ENCODE measurements around the gene HOXB1.
"Not testable (repeated sequence)": the region's sequence is repeated elsewhere in the genome, so short reads cannot be mapped to it uniquely, and the experiment has no call there.

The HOXB1 gene

GRCh38 chr17:48510761-48511604, 19.8 kb downstream of the HOXB1 start:
- ChIA-PET POLR2A (ENCODE audit: low non-redundant PET) (no interaction called here), CTCF (no interaction called here)
- TF ChIP-seq, protein P1, sequence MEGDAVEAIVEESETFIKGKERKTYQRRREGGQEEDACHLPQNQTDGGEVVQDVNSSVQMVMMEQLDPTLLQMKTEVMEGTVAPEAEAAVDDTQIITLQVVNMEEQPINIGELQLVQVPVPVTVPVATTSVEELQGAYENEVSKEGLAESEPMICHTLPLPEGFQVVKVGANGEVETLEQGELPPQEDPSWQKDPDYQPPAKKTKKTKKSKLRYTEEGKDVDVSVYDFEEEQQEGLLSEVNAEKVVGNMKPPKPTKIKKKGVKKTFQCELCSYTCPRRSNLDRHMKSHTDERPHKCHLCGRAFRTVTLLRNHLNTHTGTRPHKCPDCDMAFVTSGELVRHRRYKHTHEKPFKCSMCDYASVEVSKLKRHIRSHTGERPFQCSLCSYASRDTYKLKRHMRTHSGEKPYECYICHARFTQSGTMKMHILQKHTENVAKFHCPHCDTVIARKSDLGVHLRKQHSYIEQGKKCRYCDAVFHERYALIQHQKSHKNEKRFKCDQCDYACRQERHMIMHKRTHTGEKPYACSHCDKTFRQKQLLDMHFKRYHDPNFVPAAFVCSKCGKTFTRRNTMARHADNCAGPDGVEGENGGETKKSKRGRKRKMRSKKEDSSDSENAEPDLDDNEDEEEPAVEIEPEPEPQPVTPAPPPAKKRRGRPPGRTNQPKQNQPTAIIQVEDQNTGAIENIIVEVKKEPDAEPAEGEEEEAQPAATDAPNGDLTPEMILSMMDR (conservative IDR thresholded peaks at IDR 0.05; ENCODE audit: low read depth) = no peak
- no peak for DNase-seq (ENCODE audit: low spot score)
- peak overlapping the region; percentile 56; the same call in 1 of the 2 replicates for H3K27ac ChIP-seq

DNA sequence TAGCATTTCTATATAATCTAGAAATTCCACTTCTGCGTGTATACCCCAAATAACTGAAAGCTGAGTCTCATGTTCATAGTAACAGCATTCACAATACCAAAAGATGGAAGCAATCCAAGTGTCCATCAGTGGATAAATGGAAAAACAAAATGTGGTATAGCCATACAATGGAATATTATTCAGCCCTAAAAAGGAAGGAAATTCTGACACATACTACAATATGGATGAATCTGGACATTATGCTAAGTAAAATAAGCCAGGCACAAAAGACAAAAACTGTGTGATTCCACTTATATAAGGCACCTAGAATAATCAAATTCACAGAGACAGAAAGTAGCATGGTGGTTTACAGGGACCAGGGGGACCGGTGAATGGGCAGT, 20.4 kb downstream of the HOXB1 start:
- no peak for DNase-seq (ENCODE audit: low spot score)
- ChIA-PET POLR2A (ENCODE audit: low non-redundant PET) (no interaction called here), CTCF (no interaction called here)
- TF ChIP-seq, protein P1 (conservative IDR thresholded peaks at IDR 0.05; ENCODE audit: low read depth) = no peak
- no peak overlapping the region for H3K27ac ChIP-seq

GRCh38 chr17:48509708-48510107, 21.1 kb downstream of the HOXB1 start:
- DNase-seq (ENCODE audit: low spot score); CTCF ChIA-PET; POLR2A ChIA-PET (ENCODE audit: low non-redundant PET); H3K27ac ChIP-seq: not testable (repeated sequence)

- ChIA-PET POLR2A (ENCODE audit: low non-redundant PET) (no interaction called here), CTCF (interaction anchor here (0.6 to 1.0 kb wide), 2 partner anchors 10 to 41 kb away, joined by 3 to 4 read pairs; no protein-coding TSS in a partner anchor)
- H3K27ac ChIP-seq = no peak overlapping the region
- DNase-seq (ENCODE audit: low spot score) = no peak
- TF ChIP-seq, protein P1 (conservative IDR thresholded peaks at IDR 0.05; ENCODE audit: low read depth) = no peak
Observed at GRCh38 chr17:48506246-48506645, 24.6 kb downstream of the HOXB1 start.

DNA sequence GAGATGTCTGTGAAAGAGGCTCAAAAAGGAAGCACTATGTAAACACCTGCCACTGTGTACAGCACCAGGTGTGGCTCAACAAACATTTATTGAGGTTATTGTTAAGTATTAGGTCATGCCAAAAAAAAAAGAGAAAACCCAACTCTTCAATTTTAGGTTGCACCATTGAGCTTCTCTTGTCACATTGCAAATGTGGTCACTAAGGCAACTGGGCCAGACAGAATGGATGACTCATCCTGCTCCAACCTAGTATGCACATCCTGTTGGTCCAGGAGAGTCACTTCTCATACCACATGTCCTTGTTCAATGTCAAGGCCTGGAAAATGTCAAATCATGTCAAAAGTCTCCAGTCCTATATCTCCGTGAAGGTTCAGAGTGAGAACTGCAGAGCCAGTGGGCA, 25.0 kb downstream of the HOXB1 start:
- ChIA-PET POLR2A (ENCODE audit: low non-redundant PET) (interaction anchor here (0.6 kb wide), 1 partner anchor 31 kb away, joined by 7 read pairs; no protein-coding TSS in a partner anchor), CTCF (interaction anchor here (0.6 to 1.4 kb wide), 4 partner anchors 9 to 127 kb away, joined by 3 to 4 read pairs (median 4); no protein-coding TSS in a partner anchor)
- DNase-seq (ENCODE audit: low spot score) = peak; percentile 41
- H3K27ac ChIP-seq = no peak overlapping the region
- TF ChIP-seq, protein P1 (conservative IDR thresholded peaks at IDR 0.05; ENCODE audit: low read depth) = no peak

DNA sequence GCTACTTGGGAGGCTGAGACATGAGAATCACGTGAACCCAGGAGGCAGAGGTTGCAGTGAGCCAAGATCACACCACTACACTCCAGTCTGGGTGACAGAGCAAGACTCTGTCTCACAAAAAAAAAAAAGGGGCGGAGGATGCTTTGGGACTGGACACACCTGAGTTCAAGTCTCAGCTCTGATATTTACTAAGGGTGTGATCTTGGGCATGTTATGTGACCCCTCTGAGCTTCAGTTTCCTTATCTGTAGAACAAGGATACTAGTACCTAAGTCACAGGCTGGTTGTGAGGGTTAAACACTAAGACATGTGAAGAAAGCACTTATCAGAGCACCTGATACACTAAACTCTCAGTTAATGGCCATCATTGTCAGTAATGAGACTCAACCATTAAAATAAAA, 25.9 kb downstream of the HOXB1 start:
- CTCF ChIA-PET = interaction anchor here (1.4 kb wide), 1 partner anchor 8 kb away, joined by 4 read pairs; no protein-coding TSS in a partner anchor
- no peak for DNase-seq (ENCODE audit: low spot score)
- H3K27ac ChIP-seq = no peak overlapping the region
- POLR2A ChIA-PET (ENCODE audit: low non-redundant PET) = no interaction called here
- TF ChIP-seq, protein P1 (conservative IDR thresholded peaks at IDR 0.05; ENCODE audit: low read depth) = no peak

GRCh38 chr17:48503747-48504146, 27.1 kb downstream of the HOXB1 start:
- H3K27ac ChIP-seq = no peak overlapping the region
- ChIA-PET POLR2A (ENCODE audit: low non-redundant PET) (no interaction called here), CTCF (interaction anchor here (0.5 to 1.6 kb wide), 3 partner anchors 11 to 39 kb away, joined by 3 to 8 read pairs (median 7); no protein-coding TSS in a partner anchor)
- DNase-seq (ENCODE audit: low spot score) = no peak
- TF ChIP-seq, protein P1 (conservative IDR thresholded peaks at IDR 0.05; ENCODE audit: low read depth) = no peak
